ENCODE measurements around the gene TRIB2.

- no peak for TF ChIP-seq CTCF (IDR thresholded peaks at IDR 0.05)
- no peak for TF ChIP-seq POLR2A (IDR thresholded peaks at IDR 0.05)
These were observed 42.5 kb downstream of the TRIB2 start for GRCh38 chr2:12759248-12759647.

All from lower leg skin (tissue), 3 donors.